MM.1S (cell line): Measurements from ENCODE around the gene ISY1.
"Not testable (repeated sequence)": the region's sequence is repeated elsewhere in the genome, so short reads cannot be mapped to it uniquely, and the experiment has no call there.

Experiments
- DNase-seq: peaks from one replicate; pipeline ENCODE4 v3.0.0-alpha.2; 2015
- H2AFZ ChIP-seq: fragments of 300-600 bp; sonication (generic); 2 replicates; pipeline ENCODE4 v1.6.0; 2016; ENCODE audit warnings: antibody characterized with exemption, low read length
- H3F3A ChIP-seq: fragments of 300-600 bp; sonication (generic); 2 replicates; pipeline ENCODE4 v1.6.1; 2016; ENCODE audit warnings: mild to moderate bottlenecking, antibody characterized with exemption, low read length, moderate library complexity, mixed read lengths; ENCODE audit not compliant: insufficient read depth
- H3K27ac ChIP-seq: fragments of 300-600 bp; sonication (generic); 2 replicates; pipeline ENCODE4 v1.5.1; 2016; ENCODE audit warnings: mild to moderate bottlenecking, low read length
- H3K27me3 ChIP-seq: fragments of 300-600 bp; sonication (generic); replicated peaks from 2 replicates; pipeline ENCODE4 v1.6.0; 2016; ENCODE audit warnings: low read length; ENCODE audit not compliant: insufficient read depth
- H3K36me3 ChIP-seq: fragments of 300-600 bp; sonication (generic); replicated peaks from 2 replicates; pipeline ENCODE4 v1.6.1; 2016; ENCODE audit warnings: mild to moderate bottlenecking, low read length, mixed read lengths; ENCODE audit not compliant: insufficient read depth
- H3K4me1 ChIP-seq: fragments of 300-600 bp; sonication (generic); 2 replicates; pipeline ENCODE4 v1.6.1; 2016; ENCODE audit warnings: low read length, mixed read lengths
- H3K4me2 ChIP-seq: fragments of 300-600 bp; sonication (generic); 2 replicates; pipeline ENCODE4 v1.6.0; 2016; ENCODE audit warnings: low read depth, low read length
- H3K4me3 ChIP-seq: fragments of 300-600 bp; sonication (generic); 2 replicates; pipeline ENCODE4 v1.5.1; 2016; ENCODE audit warnings: low read length, mixed read lengths
- H3K79me2 ChIP-seq: fragments of 300-600 bp; sonication (generic); 2 replicates; pipeline ENCODE4 v1.6.1; 2016; ENCODE audit warnings: mixed run types, low read length, mixed read lengths
- H3K9ac ChIP-seq: fragments of 300-600 bp; sonication (generic); 2 replicates; pipeline ENCODE4 v1.6.1; 2016; ENCODE audit warnings: low read length, mixed read lengths
- H3K9me2 ChIP-seq: fragments of 300-600 bp; sonication (generic); replicated peaks from 2 replicates; pipeline ENCODE4 v1.6.1; 2016; ENCODE audit warnings: mild to moderate bottlenecking, low read length, mixed read lengths; ENCODE audit not compliant: insufficient read depth
- H3K9me3 ChIP-seq: fragments of 300-600 bp; sonication (generic); replicated peaks from 2 replicates; pipeline ENCODE4 v1.6.1; 2016; ENCODE audit warnings: mild to moderate bottlenecking, low read length, mixed read lengths; ENCODE audit not compliant: insufficient read depth
- H4K20me1 ChIP-seq: fragments of 300-600 bp; sonication (generic); 2 replicates; pipeline ENCODE4 v1.6.1; 2016; ENCODE audit warnings: mild to moderate bottlenecking, low read length, moderate library complexity, mixed read lengths; ENCODE audit not compliant: insufficient read depth
- EZH2 ChIP-seq: fragments of 300-600 bp; sonication (generic); optimal IDR thresholded peaks from 2 replicates; pipeline ENCODE3; 2017; ENCODE audit warnings: low read depth, mild to moderate bottlenecking, antibody characterized with exemption, low read length, mixed read lengths
- EZH2phosphoT487 ChIP-seq: fragments of 300-600 bp; sonication (generic); IDR thresholded peaks from 2 replicates; pipeline ENCODE4 v1.6.1; 2018; ENCODE audit warnings: antibody characterized with exemption, low read length
- TF ChIP-seq, protein P1 (sequence below): fragments of 300-600 bp; sonication (generic); IDR thresholded peaks from 2 replicates; pipeline ENCODE4 v1.5.1; 2016; ENCODE audit warnings: antibody characterized with exemption, low read length, mixed read lengths

Gene ISY1

DNA sequence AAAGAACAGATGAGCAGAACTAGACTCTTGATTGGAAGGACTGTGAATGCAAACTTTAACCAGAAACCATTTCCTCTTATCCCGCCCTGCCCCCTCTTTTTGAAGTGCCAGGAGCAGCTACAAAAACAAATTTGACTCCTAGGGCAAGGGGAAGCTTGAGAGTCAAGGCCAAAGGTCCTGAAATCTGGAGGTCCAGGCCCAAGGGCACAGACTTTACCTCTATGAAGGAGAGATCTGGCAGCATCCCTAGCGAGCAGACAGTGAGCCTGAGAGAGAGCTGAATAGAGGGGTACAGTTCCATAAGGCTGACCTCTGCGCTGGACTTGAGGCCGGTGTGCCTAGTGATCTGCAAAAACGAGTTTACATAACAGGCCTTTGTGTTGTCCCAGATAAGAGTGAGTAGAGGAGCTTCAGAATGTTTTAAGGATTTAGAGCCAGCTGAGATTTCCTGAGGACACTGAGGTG, 44.3 kb downstream of the ISY1 start:
- Histone ChIP-seq H3K9ac (no peak overlapping the region), H3K27me3 (no peaks in the 10 kb centered on the region), H3K4me2 (no peak overlapping the region), H4K20me1 (no peaks in the 10 kb centered on the region), H3K9me3 (no peaks in the 10 kb centered on the region), H3K4me3 (no peak overlapping the region), H3K4me1 (peaks cover 28% of the 10 kb centered on the region), H2AFZ (no peak overlapping the region), H3K79me2 (peaks cover 84% of the 10 kb centered on the region), H3K36me3 (0 out of 2 replicates have a peak, but pooled peaks cover 2% of the 10 kb centered on the region), H3K9me2 (no peaks in the 10 kb centered on the region), H3F3A (peaks cover 31% of the 10 kb centered on the region), H3K27ac (no peak overlapping the region)
- TF ChIP-seq EZH2phosphoT487 = no peak
- no peak for TF ChIP-seq EZH2
- TF ChIP-seq, protein P1, sequence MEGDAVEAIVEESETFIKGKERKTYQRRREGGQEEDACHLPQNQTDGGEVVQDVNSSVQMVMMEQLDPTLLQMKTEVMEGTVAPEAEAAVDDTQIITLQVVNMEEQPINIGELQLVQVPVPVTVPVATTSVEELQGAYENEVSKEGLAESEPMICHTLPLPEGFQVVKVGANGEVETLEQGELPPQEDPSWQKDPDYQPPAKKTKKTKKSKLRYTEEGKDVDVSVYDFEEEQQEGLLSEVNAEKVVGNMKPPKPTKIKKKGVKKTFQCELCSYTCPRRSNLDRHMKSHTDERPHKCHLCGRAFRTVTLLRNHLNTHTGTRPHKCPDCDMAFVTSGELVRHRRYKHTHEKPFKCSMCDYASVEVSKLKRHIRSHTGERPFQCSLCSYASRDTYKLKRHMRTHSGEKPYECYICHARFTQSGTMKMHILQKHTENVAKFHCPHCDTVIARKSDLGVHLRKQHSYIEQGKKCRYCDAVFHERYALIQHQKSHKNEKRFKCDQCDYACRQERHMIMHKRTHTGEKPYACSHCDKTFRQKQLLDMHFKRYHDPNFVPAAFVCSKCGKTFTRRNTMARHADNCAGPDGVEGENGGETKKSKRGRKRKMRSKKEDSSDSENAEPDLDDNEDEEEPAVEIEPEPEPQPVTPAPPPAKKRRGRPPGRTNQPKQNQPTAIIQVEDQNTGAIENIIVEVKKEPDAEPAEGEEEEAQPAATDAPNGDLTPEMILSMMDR = no peak
- DNase-seq = no peak

- Histone ChIP-seq H4K20me1 (no peaks in the 10 kb centered on the region), H3K9me3 (no peaks in the 10 kb centered on the region), H3K4me1 (peaks cover 28% of the 10 kb centered on the region), H3K4me2 (no peak overlapping the region), H3F3A (peaks cover 13% of the 10 kb centered on the region), H3K9me2 (no peaks in the 10 kb centered on the region), H3K79me2 (peaks cover 96% of the 10 kb centered on the region), H3K27me3 (no peaks in the 10 kb centered on the region), H3K27ac (no peak overlapping the region), H3K36me3 (0 out of 2 replicates have a peak, but pooled peaks cover 2% of the 10 kb centered on the region), H2AFZ (no peak overlapping the region), H3K9ac (no peak overlapping the region), H3K4me3 (no peak overlapping the region)
- TF ChIP-seq EZH2 (no peak), EZH2phosphoT487 (no peak)
- TF ChIP-seq, protein P1 = no peak
- DNase-seq = no peak
Measured at GRCh38 chr3:129114455-129114854, 46.4 kb downstream of the ISY1 start.

GRCh38 chr3:129112308-129113052, 48.4 kb downstream of the ISY1 start:
- no peaks in the 10 kb centered on the region for H3K9me2 ChIP-seq
- H4K20me1 ChIP-seq = no peaks in the 10 kb centered on the region
- DNase-seq = no peak
- H3K9ac ChIP-seq = no peak overlapping the region
- no peaks in the 10 kb centered on the region for H3F3A ChIP-seq
- no peak overlapping the region for H3K4me3 ChIP-seq
- peaks cover 95% of the 10 kb centered on the region for H3K79me2 ChIP-seq
- no peak overlapping the region for H3K4me2 ChIP-seq
- H3K27me3 ChIP-seq = no peaks in the 10 kb centered on the region
- TF ChIP-seq EZH2phosphoT487 (no peak), EZH2 (no peak)
- H2AFZ ChIP-seq = no peak overlapping the region
- H3K27ac ChIP-seq = no peak overlapping the region
- H3K4me1 ChIP-seq = peaks cover 24% of the 10 kb centered on the region
- peaks cover 2% of the 10 kb centered on the region; the same call in 1 of the 2 replicates for H3K36me3 ChIP-seq
- no peaks in the 10 kb centered on the region for H3K9me3 ChIP-seq

- H3K27me3 ChIP-seq, H3K9me3 ChIP-seq, H3K9me2 ChIP-seq, H3K36me3 ChIP-seq, H4K20me1 ChIP-seq, H3K9ac ChIP-seq, H3K4me2 ChIP-seq, H2AFZ ChIP-seq, H3K4me3 ChIP-seq, H3K27ac ChIP-seq, DNase-seq, H3F3A ChIP-seq: not testable (repeated sequence)
- Histone ChIP-seq H3K4me1 (peaks cover 27% of the 10 kb centered on the region), H3K79me2 (peaks cover 95% of the 10 kb centered on the region)
Measured at GRCh38 chr3:129111076-129111780, 49.6 kb downstream of the ISY1 start.
